ENCODE results near the gene KCNA5. TPM values are rescaled to one million over a fixed set of nuclear protein-coding genes. Genes with fewer than 3 reads are reported as not detected.

Gene KCNA5
- total RNA-seq, 1 experiment from 2014 or later = not detected

DNA sequence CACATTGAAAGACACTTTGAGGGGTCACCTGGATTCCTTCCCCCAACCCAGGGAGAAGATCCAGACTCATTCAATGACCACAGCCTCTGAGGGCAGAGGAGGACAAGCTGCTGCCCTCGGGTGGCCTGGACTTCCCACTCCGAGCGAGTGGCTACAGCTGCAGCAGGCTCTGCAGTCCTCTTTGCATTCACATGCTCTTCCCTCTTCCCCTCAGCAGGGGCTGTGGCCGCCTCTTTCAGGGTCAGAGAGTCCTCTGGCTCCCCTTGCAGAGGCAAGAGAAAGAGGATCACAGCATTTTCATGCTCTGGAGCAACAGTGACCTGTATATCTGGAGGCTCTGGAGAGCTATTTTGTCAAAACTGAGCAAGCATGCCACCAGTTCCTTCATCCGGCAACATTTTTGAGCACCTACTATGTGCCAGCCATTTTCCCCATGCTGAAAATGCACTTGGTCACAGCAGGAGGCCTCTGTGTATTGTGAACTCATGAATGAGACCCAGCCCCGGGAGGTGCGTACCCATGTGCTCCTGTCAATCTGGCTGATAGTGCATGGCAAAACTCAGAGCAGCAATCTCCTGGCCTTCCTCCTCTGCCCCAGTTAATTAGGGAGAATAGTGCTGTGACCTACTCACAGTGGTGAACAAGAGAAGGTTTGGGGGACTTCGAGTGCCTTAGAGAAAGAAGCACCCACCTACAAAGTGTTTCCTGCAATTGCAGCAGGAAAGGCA is 42.9 kb upstream of the KCNA5 start:
- CTCF ChIA-PET = interaction anchor here (1.2 to 3.3 kb wide), 5 partner anchors 14 to 152 kb away, joined by 3 to 25 read pairs (median 4); no protein-coding TSS in a partner anchor
- ATAC-seq (no peak), DNase-seq (ENCODE audit: low read depth, low spot score) (no peak)
- Histone ChIP-seq H3K4me2 (ENCODE audit: low read length) (no peak overlapping the region), H3K4me1 (ENCODE audit: control insufficient read depth in 1 of 2, insufficient read depth in 2 of 2, low read length in 2 of 2) (peaks cover 3 to 11% of the 10 kb centered on the region in 2 experiments; a peak in 3 of 4 replicates), H3K9ac (ENCODE audit: low read length) (no peak overlapping the region), H4K20me1 (ENCODE audit: insufficient read depth) (no peaks in the 10 kb centered on the region), H3K36me3 (ENCODE audit: control insufficient read depth in 1 of 2, insufficient read depth in 2 of 2, low read length in 2 of 2) (no peaks in the 10 kb centered on the region), H3K27ac (ENCODE audit: low read depth, low read length) (no peak overlapping the region), H3K9me2 (ENCODE audit: insufficient read depth) (no peaks in the 10 kb centered on the region), H3K9me3 (ENCODE audit: control insufficient read depth in 1 of 2, insufficient read depth in 1 of 2, low read depth in 1 of 2, low read length in 2 of 2) (no peaks in the 10 kb centered on the region), H2AFZ (ENCODE audit: low read depth, low read length, poor library complexity, severe bottlenecking) (no peak overlapping the region), H3K27me3 (ENCODE audit: insufficient read depth, low read length) (peaks cover 20% of the 10 kb centered on the region; the same call in 1 of the 2 replicates), H3K79me2 (ENCODE audit: insufficient read depth, low read length) (no peaks in the 10 kb centered on the region), H3K4me3 (replicated peaks in 1 of 2; ENCODE audit: low read depth in 1 of 2, low read length in 2 of 2) (no peak overlapping the region)
- RAD21 ChIA-PET (ENCODE audit: low non-redundant PET in 1 of 2, low total read pairs in 2 of 2, uncharacterized antibody in 2 of 2, unreplicated experiment in 2 of 2) = interaction anchor here (0.9 to 1.0 kb wide), 2 partner anchors 145 kb away, joined by 5 read pairs; no protein-coding TSS in a partner anchor
- intact Hi-C loops (cut with micrococcal nuclease) = no loop called here
- POLR2A ChIA-PET = no interaction called here
- BruUV-seq (replicated peaks) = no TSS peak
- TF ChIP-seq, protein P1, sequence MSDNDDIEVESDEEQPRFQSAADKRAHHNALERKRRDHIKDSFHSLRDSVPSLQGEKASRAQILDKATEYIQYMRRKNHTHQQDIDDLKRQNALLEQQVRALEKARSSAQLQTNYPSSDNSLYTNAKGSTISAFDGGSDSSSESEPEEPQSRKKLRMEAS (IDR thresholded peaks at IDR 0.05) = no peak
- TF ChIP-seq ZNF274 (IDR thresholded peaks at IDR 0.05; ENCODE audit: low read depth, low read length) (no peak), EZH2 (IDR thresholded peaks at IDR 0.05) (no peak), ZFX (IDR thresholded peaks at IDR 0.05) (no peak), CBX3 (IDR thresholded peaks at IDR 0.05; ENCODE audit: low read depth) (no peak), SIN3A (IDR thresholded peaks at IDR 0.05; ENCODE audit: low read depth) (no peak), RAD21 (IDR thresholded peaks at IDR 0.05; ENCODE audit: low read depth) (no peak), EZH2phosphoT487 (IDR thresholded peaks at IDR 0.05; ENCODE audit: borderline replicate concordance) (no peak), ELF1 (IDR thresholded peaks at IDR 0.05; ENCODE audit: borderline replicate concordance, low read depth) (no peak), FOSL1 (IDR thresholded peaks at IDR 0.05; ENCODE audit: low read depth) (no peak), EGR1 (IDR thresholded peaks at IDR 0.05; ENCODE audit: low read depth) (no peak), JUND (IDR thresholded peaks at IDR 0.05) (no peak)

Measured in HCT116 (cell line).